GM23338 (cell line): ENCODE results near the gene LRBA. TPM values are rescaled to one million over a fixed set of nuclear protein-coding genes. Genes with fewer than 3 reads are reported as not detected.

Source experiments
- ATAC-seq: fragments of 200-7000 bp; cut with Tn5 transposase; 3 replicates; pipeline ENCODE4 v1.9.1; 2020
- DNase-seq: peaks from one replicate; pipeline ENCODE4 v3.0.0-alpha.2; 2015; ENCODE audit warnings: low spot score
- H2AFZ ChIP-seq: fragments of 200-600 bp; sonication (generic); 2 replicates; pipeline ENCODE4 v1.8.0; 2016; ENCODE audit warnings: antibody characterized with exemption, mild to moderate bottlenecking, moderate library complexity
- H3F3A ChIP-seq: fragments of 200-600 bp; sonication (generic); replicated peaks from 2 replicates; pipeline ENCODE4 v1.8.0; 2017; ENCODE audit warnings: antibody characterized with exemption, mixed run types, low read depth
- H3K27ac ChIP-seq: fragments of 200-600 bp; sonication (generic); 2 replicates; pipeline ENCODE4 v1.6.1; 2016; ENCODE audit warnings: low read depth
- H3K27me3 ChIP-seq: fragments of 200-600 bp; sonication (generic); 2 replicates; pipeline ENCODE4 v1.8.0; 2016; ENCODE audit warnings: mild to moderate bottlenecking, mixed run types, moderate library complexity; ENCODE audit not compliant: insufficient read depth
- H3K36me3 ChIP-seq: fragments of 200-600 bp; sonication (generic); 2 replicates; pipeline ENCODE4 v1.8.0; 2016; ENCODE audit warnings: mild to moderate bottlenecking; ENCODE audit not compliant: insufficient read depth
- H3K4me1 ChIP-seq: fragments of 200-600 bp; sonication (generic); 2 replicates; pipeline ENCODE4 v1.8.0; 2016; ENCODE audit warnings: mild to moderate bottlenecking, moderate library complexity; ENCODE audit not compliant: insufficient read depth
- H3K4me2 ChIP-seq: fragments of 200-600 bp; sonication (generic); 2 replicates; pipeline ENCODE4 v1.7.1; 2017; ENCODE audit warnings: mixed run types
- H3K4me3 ChIP-seq: fragments of 200-600 bp; sonication (generic); 2 replicates; pipeline ENCODE4 v1.6.1; 2016; ENCODE audit warnings: mixed run types
- H3K79me2 ChIP-seq: fragments of 200-600 bp; sonication (generic); replicated peaks from 2 replicates; pipeline ENCODE4 v1.8.0; 2017; ENCODE audit warnings: mild to moderate bottlenecking; ENCODE audit not compliant: insufficient read depth
- H3K9me2 ChIP-seq: fragments of 200-600 bp; sonication (generic); 2 replicates; pipeline ENCODE4 v1.8.0; 2017; ENCODE audit not compliant: insufficient read depth
- H4K20me1 ChIP-seq: fragments of 200-600 bp; sonication (generic); replicated peaks from 2 replicates; pipeline ENCODE4 v1.8.0; 2017; ENCODE audit warnings: mild to moderate bottlenecking; ENCODE audit not compliant: insufficient read depth
- H3K27ac Mint-ChIP-seq: 2 replicates; pipeline ENCODE4 v1.8.0; 2020; ENCODE audit warnings: inconsistent platforms, mild to moderate bottlenecking, moderate library complexity, mixed read lengths
- H3K27me3 Mint-ChIP-seq: 3 replicates; pipeline ENCODE4 v1.8.0; 2022; ENCODE audit warnings: low read depth, mild to moderate bottlenecking, moderate library complexity, mixed read lengths, inconsistent platforms; ENCODE audit not compliant: insufficient read depth, poor library complexity
- H3K36me3 Mint-ChIP-seq: 3 replicates; pipeline ENCODE4 v1.8.0; 2021; ENCODE audit warnings: low read depth, mild to moderate bottlenecking, inconsistent platforms, moderate library complexity, mixed read lengths
- H3K4me1 Mint-ChIP-seq: 3 replicates; pipeline ENCODE4 v1.8.0; 2020; ENCODE audit warnings: mild to moderate bottlenecking, inconsistent platforms, mixed read lengths
- H3K4me3 Mint-ChIP-seq: 3 replicates; pipeline ENCODE4 v1.8.0; 2021; ENCODE audit warnings: moderate library complexity, mild to moderate bottlenecking, inconsistent platforms, mixed read lengths
- H3K9me3 Mint-ChIP-seq: 3 replicates; pipeline ENCODE4 v1.8.0; 2020; ENCODE audit warnings: moderate library complexity, mild to moderate bottlenecking, inconsistent platforms, mixed read lengths
- CTCF ChIP-seq, 2 experiments: fragments of 200-600 bp in 1 of 2; sonication (generic) in 1 of 2; conservative IDR thresholded peaks; 2 replicates each; pipeline versions ENCODE4 v1.5.1 to v1.6.1; 2016 to 2017; ENCODE audit warnings: antibody characterized with exemption in 2 of 2, low read depth in 2 of 2, mild to moderate bottlenecking in 2 of 2, moderate library complexity in 1 of 2
- EZH2 ChIP-seq: fragments of 200-600 bp; sonication (generic); IDR thresholded peaks from one replicate; pipeline ENCODE4 v1.8.0; 2017; ENCODE audit warnings: antibody characterized with exemption, mild to moderate bottlenecking, low read depth; ENCODE audit not compliant: unreplicated experiment
- EZH2phosphoT487 ChIP-seq: fragments of 200-600 bp; sonication (generic); IDR thresholded peaks from one replicate; pipeline ENCODE4 v1.8.1; 2018; ENCODE audit warnings: antibody characterized with exemption; ENCODE audit not compliant: unreplicated experiment
- STAT1 ChIP-seq: IDR thresholded peaks from one replicate; pipeline ENCODE4 v1.6.1; 2016; ENCODE audit warnings: antibody characterized with exemption; ENCODE audit not compliant: unreplicated experiment
- ZNF331 ChIP-seq: fragments of 250-450 bp; sonication (Bioruptor Pico); IDR thresholded peaks from 2 replicates; pipeline ENCODE4 v1.5.0; 2020; ENCODE audit warnings: low read depth, mild to moderate bottlenecking, moderate library complexity
- polyA plus RNA-seq: library from polyadenylated mRNA; unstranded; fragments of >200 nt; fragmentation: Nextera tagmentation; extraction: Ambion mirVana; gene quantifications from 2 replicates; pipeline ENCODE4 v1.2.1, GENCODE V29; 2016
- total RNA-seq: library from RNA; depleted of rRNA; stranded (reverse); fragments of >200 nt; shearing (Covaris generic); gene quantifications from 2 replicates; pipeline ENCODE4 v1.2.3, GENCODE V29; 2014
- TF ChIP-seq, protein P1 (sequence below): IDR thresholded peaks from 2 replicates; pipeline ENCODE4 v1.6.1; 2016; ENCODE audit warnings: antibody characterized with exemption
- TF ChIP-seq, protein P2 (sequence below): fragments of 250-450 bp; sonication (Bioruptor Pico); IDR thresholded peaks from 2 replicates; pipeline ENCODE4 v1.5.0; 2020; ENCODE audit warnings: mild to moderate bottlenecking, moderate library complexity

Gene LRBA
- total and polyA plus RNA-seq, 2 experiments from 2014 or later, result 23.3 to 126 TPM

DNA sequence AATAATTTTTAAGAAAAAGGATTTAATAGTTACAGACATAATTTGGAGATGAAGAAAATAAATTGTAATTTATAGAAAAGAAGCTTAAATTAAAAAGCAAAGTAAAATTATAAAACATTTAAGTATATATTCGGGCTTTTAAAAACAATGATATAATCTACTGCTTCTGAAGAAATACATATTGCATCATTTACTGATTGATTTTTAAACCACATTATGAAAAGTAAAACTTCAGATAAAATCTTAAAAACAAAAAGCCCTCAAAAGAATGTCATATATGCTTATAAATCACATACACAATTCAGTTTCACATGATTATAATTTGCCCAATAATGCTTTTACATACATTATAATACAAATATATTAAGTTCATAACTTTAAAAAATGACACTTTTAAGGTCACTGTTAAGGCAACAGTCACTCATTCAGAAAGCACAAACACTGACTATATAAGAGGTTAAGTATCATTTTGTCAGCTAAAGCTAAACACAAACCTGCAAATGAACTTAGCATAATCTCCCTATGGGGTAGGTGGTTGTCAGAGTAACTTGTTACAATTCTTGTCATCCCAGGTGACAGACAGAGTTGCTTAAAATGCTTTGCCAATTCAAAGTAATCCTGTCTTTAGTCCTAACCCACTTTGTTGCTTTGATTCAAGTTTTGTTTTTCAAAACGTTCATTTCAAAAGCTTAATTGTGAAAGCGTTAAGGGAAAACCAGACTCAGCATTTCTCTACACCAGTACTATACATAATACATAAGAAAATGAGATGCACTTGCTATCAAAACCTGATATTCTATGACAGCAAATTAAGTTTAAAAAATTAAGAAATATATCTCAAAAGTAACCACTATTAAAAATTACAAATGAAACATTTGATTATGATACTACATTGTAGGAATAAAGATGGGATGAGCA lies 523.7 kb downstream of the LRBA start (continued):
- TF ChIP-seq CTCF (conservative IDR thresholded peaks at IDR 0.05; ENCODE audit: low read depth in 2 of 2) (no peak), STAT1 (no peak)
- TF ChIP-seq, protein P1, sequence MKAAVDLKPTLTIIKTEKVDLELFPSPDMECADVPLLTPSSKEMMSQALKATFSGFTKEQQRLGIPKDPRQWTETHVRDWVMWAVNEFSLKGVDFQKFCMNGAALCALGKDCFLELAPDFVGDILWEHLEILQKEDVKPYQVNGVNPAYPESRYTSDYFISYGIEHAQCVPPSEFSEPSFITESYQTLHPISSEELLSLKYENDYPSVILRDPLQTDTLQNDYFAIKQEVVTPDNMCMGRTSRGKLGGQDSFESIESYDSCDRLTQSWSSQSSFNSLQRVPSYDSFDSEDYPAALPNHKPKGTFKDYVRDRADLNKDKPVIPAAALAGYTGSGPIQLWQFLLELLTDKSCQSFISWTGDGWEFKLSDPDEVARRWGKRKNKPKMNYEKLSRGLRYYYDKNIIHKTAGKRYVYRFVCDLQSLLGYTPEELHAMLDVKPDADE, result no peak

DNA sequence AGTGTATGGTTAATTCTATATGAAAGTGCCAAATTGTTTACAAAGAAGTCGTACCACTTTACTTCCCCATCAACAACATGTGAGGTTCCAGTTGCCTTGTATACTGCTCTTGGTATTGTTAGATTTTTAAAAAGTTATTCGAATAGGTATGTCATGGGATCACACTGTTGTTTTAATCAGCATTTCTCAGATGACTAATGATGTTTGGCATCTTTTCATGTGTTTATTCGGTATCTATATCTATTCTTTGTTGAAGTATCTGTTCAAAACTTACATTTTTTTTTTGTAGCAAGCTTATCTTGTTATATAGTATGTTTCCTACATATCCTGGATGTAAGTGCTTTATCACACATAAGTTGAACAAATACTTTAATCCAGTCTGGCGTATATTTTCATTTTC lies 532.5 kb downstream of the LRBA start:
- Histone ChIP-seq H2AFZ (no peak overlapping the region), H3K27me3 (no peaks in the 10 kb centered on the region), H4K20me1 (no peaks in the 10 kb centered on the region), H3K79me2 (no peaks in the 10 kb centered on the region), H3K4me1 (no peaks in the 10 kb centered on the region), H3F3A (no peaks in the 10 kb centered on the region), H3K36me3 (no peaks in the 10 kb centered on the region), H3K4me3 (no peak overlapping the region), H3K9me2 (no peaks in the 10 kb centered on the region), H3K27ac (no peak overlapping the region), H3K4me2 (no peak overlapping the region)
- H3K27ac Mint-ChIP-seq, result no peak overlapping the region
- no peaks in the 10 kb centered on the region for H3K36me3 Mint-ChIP-seq
- H3K9me3 Mint-ChIP-seq, result no peaks in the 10 kb centered on the region
- DNase-seq, result no peak
- H3K27me3 Mint-ChIP-seq, result peaks cover 2% of the 10 kb centered on the region
- H3K4me3 Mint-ChIP-seq, result no peak overlapping the region
- no peaks in the 10 kb centered on the region for H3K4me1 Mint-ChIP-seq
- no peak for ATAC-seq
- no peak for TF ChIP-seq EZH2
- no peak for TF ChIP-seq EZH2phosphoT487
- no peak for TF ChIP-seq ZNF331 (CRISPR knock-in tag)
- TF ChIP-seq, protein P1, result no peak
- TF ChIP-seq STAT1, result no peak
- no peak for TF ChIP-seq CTCF (conservative IDR thresholded peaks at IDR 0.05; ENCODE audit: low read depth in 2 of 2)
- TF ChIP-seq, protein P2, sequence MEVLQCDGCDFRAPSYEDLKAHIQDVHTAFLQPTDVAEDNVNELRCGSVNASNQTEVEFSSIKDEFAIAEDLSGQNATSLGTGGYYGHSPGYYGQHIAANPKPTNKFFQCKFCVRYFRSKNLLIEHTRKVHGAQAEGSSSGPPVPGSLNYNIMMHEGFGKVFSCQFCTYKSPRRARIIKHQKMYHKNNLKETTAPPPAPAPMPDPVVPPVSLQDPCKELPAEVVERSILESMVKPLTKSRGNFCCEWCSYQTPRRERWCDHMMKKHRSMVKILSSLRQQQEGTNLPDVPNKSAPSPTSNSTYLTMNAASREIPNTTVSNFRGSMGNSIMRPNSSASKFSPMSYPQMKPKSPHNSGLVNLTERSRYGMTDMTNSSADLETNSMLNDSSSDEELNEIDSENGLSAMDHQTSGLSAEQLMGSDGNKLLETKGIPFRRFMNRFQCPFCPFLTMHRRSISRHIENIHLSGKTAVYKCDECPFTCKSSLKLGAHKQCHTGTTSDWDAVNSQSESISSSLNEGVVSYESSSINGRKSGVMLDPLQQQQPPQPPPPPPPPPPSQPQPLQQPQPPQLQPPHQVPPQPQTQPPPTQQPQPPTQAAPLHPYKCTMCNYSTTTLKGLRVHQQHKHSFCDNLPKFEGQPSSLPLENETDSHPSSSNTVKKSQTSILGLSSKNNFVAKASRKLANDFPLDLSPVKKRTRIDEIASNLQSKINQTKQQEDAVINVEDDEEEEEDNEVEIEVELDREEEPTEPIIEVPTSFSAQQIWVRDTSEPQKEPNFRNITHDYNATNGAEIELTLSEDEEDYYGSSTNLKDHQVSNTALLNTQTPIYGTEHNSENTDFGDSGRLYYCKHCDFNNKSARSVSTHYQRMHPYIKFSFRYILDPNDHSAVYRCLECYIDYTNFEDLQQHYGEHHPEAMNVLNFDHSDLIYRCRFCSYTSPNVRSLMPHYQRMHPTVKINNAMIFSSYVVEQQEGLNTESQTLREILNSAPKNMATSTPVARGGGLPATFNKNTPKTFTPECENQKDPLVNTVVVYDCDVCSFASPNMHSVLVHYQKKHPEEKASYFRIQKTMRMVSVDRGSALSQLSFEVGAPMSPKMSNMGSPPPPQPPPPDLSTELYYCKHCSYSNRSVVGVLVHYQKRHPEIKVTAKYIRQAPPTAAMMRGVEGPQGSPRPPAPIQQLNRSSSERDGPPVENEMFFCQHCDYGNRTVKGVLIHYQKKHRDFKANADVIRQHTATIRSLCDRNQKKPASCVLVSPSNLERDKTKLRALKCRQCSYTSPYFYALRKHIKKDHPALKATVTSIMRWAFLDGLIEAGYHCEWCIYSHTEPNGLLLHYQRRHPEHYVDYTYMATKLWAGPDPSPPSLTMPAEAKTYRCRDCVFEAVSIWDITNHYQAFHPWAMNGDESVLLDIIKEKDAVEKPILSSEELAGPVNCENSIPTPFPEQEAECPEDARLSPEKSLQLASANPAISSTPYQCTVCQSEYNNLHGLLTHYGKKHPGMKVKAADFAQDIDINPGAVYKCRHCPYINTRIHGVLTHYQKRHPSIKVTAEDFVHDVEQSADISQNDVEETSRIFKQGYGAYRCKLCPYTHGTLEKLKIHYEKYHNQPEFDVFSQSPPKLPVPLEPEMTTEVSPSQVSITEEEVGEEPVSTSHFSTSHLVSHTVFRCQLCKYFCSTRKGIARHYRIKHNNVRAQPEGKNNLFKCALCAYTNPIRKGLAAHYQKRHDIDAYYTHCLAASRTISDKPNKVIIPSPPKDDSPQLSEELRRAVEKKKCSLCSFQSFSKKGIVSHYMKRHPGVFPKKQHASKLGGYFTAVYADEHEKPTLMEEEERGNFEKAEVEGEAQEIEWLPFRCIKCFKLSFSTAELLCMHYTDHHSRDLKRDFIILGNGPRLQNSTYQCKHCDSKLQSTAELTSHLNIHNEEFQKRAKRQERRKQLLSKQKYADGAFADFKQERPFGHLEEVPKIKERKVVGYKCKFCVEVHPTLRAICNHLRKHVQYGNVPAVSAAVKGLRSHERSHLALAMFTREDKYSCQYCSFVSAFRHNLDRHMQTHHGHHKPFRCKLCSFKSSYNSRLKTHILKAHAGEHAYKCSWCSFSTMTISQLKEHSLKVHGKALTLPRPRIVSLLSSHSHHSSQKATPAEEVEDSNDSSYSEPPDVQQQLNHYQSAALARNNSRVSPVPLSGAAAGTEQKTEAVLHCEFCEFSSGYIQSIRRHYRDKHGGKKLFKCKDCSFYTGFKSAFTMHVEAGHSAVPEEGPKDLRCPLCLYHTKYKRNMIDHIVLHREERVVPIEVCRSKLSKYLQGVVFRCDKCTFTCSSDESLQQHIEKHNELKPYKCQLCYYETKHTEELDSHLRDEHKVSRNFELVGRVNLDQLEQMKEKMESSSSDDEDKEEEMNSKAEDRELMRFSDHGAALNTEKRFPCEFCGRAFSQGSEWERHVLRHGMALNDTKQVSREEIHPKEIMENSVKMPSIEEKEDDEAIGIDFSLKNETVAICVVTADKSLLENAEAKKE (CRISPR knock-in tag), result no peak
